IMR-90 (cell line): Measurements from ENCODE around the gene DYSF. TPM values are rescaled to one million over a fixed set of nuclear protein-coding genes. Genes with fewer than 3 reads are reported as not detected.

ENCODE experiments used
- ATAC-seq: fragments of 200-7000 bp; cut with Tn5 transposase; 2 replicates; pipeline ENCODE4 v1.9.1; 2020; ENCODE audit warnings: low read depth, mild to moderate bottlenecking, moderate library complexity
- BruUV-seq: library from RNA; stranded (reverse); fragments of 400-500 nt; replicated peaks from 2 replicates; lab custom pipeline; 2021; lab: Mats Ljungman, UMichigan
- CTCF ChIA-PET: fragments of 300-600 bp; formaldehyde crosslinking; extraction: SDS; loops from one replicate; lab custom pipeline; 2021; ENCODE audit warnings: antibody characterized with exemption; lab: Yijun Ruan, JAX
- POLR2A ChIA-PET: fragments of 300-600 bp; sonication (Branson Sonifier 250); formaldehyde crosslinking; loops from one replicate; lab custom pipeline; 2022; ENCODE audit warnings: antibody characterized with exemption; ENCODE audit not compliant: unreplicated experiment; lab: Charles Lee
- DNase-seq: peaks from one replicate; pipeline ENCODE4 v3.0.0; 2013
- H2AFZ ChIP-seq: replicated peaks from 2 replicates; pipeline ENCODE3; 2013; ENCODE audit warnings: low read length, mild to moderate bottlenecking; ENCODE audit not compliant: poor library complexity
- H2AK5ac ChIP-seq: 2 replicates; pipeline ENCODE4 v1.6.1; 2013; ENCODE audit warnings: low read depth, low read length, inconsistent platforms
- H2AK9ac ChIP-seq: replicated peaks from 2 replicates; pipeline ENCODE3; 2013; ENCODE audit warnings: mild to moderate bottlenecking, low read depth, low read length, moderate library complexity; ENCODE audit not compliant: poor library complexity
- H2BK120ac ChIP-seq: 2 replicates; pipeline ENCODE4 v1.6.1; 2013; ENCODE audit warnings: low read depth, low read length, inconsistent platforms
- H2BK15ac ChIP-seq: 3 replicates; pipeline ENCODE4 v1.6.1; 2013; ENCODE audit warnings: low read depth, low read length, inconsistent platforms
- H2BK20ac ChIP-seq: 2 replicates; pipeline ENCODE4 v1.6.1; 2013; ENCODE audit warnings: low read depth, mild to moderate bottlenecking, inconsistent platforms, low read length, moderate library complexity
- H2BK5ac ChIP-seq: 2 replicates; pipeline ENCODE4 v1.6.1; 2013; ENCODE audit warnings: mild to moderate bottlenecking, low read depth, low read length, inconsistent platforms; ENCODE audit not compliant: poor library complexity, severe bottlenecking
- H3K14ac ChIP-seq: replicated peaks from 2 replicates; pipeline ENCODE4 v1.6.1; 2013; ENCODE audit warnings: low read depth, low read length, inconsistent platforms
- H3K18ac ChIP-seq: 2 replicates; pipeline ENCODE4 v1.6.1; 2013; ENCODE audit warnings: low read depth, low read length, control low read depth
- H3K23ac ChIP-seq: 2 replicates; pipeline ENCODE4 v1.6.1; 2013; ENCODE audit warnings: low read depth, low read length, inconsistent platforms
- H3K27ac ChIP-seq: 2 replicates; pipeline ENCODE4 v1.5.1; 2013; ENCODE audit warnings: mild to moderate bottlenecking, control low read depth, low read length; ENCODE audit not compliant: insufficient read depth
- H3K27me3 ChIP-seq: 2 replicates; pipeline ENCODE4 v1.6.1; 2013; ENCODE audit warnings: low read length; ENCODE audit not compliant: control insufficient read depth, insufficient read depth
- H3K36me3 ChIP-seq: 2 replicates; pipeline ENCODE4 v1.6.1; 2013; ENCODE audit warnings: low read length, mixed read lengths; ENCODE audit not compliant: control insufficient read depth, insufficient read depth
- H3K4ac ChIP-seq: 2 replicates; pipeline ENCODE4 v1.6.1; 2013; ENCODE audit warnings: low read depth, low read length, inconsistent platforms
- H3K4me1 ChIP-seq: 2 replicates; pipeline ENCODE4 v1.6.1; 2013; ENCODE audit warnings: low read length, mixed read lengths; ENCODE audit not compliant: control insufficient read depth, insufficient read depth
- H3K4me2 ChIP-seq: 2 replicates; pipeline ENCODE4 v1.6.1; 2013; ENCODE audit warnings: low read depth, mild to moderate bottlenecking, control low read depth, low read length, moderate library complexity
- H3K4me3 ChIP-seq: 2 replicates; pipeline ENCODE4 v1.5.1; 2013; ENCODE audit warnings: low read depth, mild to moderate bottlenecking, control low read depth, low read length, moderate library complexity; ENCODE audit not compliant: insufficient read depth
- H3K56ac ChIP-seq: 2 replicates; pipeline ENCODE4 v1.6.1; 2013; ENCODE audit warnings: low read length, inconsistent platforms; ENCODE audit not compliant: insufficient read depth; ENCODE audit errors: extremely low read depth
- H3K79me1 ChIP-seq, 2 experiments: 2 replicates each; pipeline ENCODE4 v1.6.1; 2013; ENCODE audit warnings: low read length in 2 of 2, inconsistent platforms in 1 of 2, low read depth in 1 of 2
- H3K9ac ChIP-seq: 2 replicates; pipeline ENCODE4 v1.6.1; 2013; ENCODE audit warnings: low read depth, low read length, control low read depth
- H3K9me1 ChIP-seq: 2 replicates; pipeline ENCODE4 v1.6.1; 2013; ENCODE audit warnings: low read length, inconsistent platforms; ENCODE audit not compliant: insufficient read depth
- H3K9me3 ChIP-seq: 2 replicates; pipeline ENCODE4 v1.6.1; 2013; ENCODE audit warnings: low read length; ENCODE audit not compliant: control insufficient read depth, insufficient read depth
- H4K20me1 ChIP-seq: 2 replicates; pipeline ENCODE4 v1.6.1; 2013; ENCODE audit warnings: low read length, inconsistent platforms; ENCODE audit not compliant: insufficient read depth
- H4K5ac ChIP-seq: 2 replicates; pipeline ENCODE4 v1.6.1; 2013; ENCODE audit warnings: mild to moderate bottlenecking, low read depth, low read length, control low read depth
- H4K8ac ChIP-seq, 2 experiments: 2 replicates each; pipeline ENCODE4 v1.6.1; 2013; ENCODE audit warnings: low read depth in 2 of 2, low read length in 2 of 2, control low read depth in 1 of 2, inconsistent platforms in 1 of 2
- H4K91ac ChIP-seq: 2 replicates; pipeline ENCODE4 v1.6.1; 2013; ENCODE audit warnings: low read depth, low read length, inconsistent platforms; ENCODE audit not compliant: insufficient read depth
- BHLHE40 ChIP-seq: fragments of 150-350 bp; IDR thresholded peaks from 2 replicates; pipeline ENCODE4 v1.6.1; 2016; ENCODE audit warnings: mild to moderate bottlenecking, low read depth, low read length
- CEBPB ChIP-seq: IDR thresholded peaks from 2 replicates; pipeline ENCODE4 v1.6.1; 2012; ENCODE audit warnings: low read depth, low read length, improper control_type of control experiment
- CHD1 ChIP-seq: IDR thresholded peaks from 2 replicates; pipeline ENCODE4 v1.6.1; 2012; ENCODE audit warnings: low read depth, low read length, improper control_type of control experiment
- CTCF ChIP-seq: conservative IDR thresholded peaks from 2 replicates; pipeline ENCODE4 v1.5.1; 2012; ENCODE audit warnings: mild to moderate bottlenecking, low read depth, low read length, improper control_type of control experiment
- FOS ChIP-seq: fragments of 150-350 bp; IDR thresholded peaks from 2 replicates; pipeline ENCODE4 v1.6.1; 2016; ENCODE audit warnings: low read depth, low read length
- MAFK ChIP-seq: IDR thresholded peaks from 2 replicates; pipeline ENCODE4 v1.6.1; 2012; ENCODE audit warnings: low read depth, low read length, improper control_type of control experiment
- MAZ ChIP-seq: IDR thresholded peaks from 2 replicates; pipeline ENCODE4 v1.6.1; 2012; ENCODE audit warnings: low read depth, mild to moderate bottlenecking, low read length, improper control_type of control experiment, moderate library complexity, borderline replicate concordance
- MXI1 ChIP-seq: IDR thresholded peaks from 2 replicates; pipeline ENCODE4 v1.6.1; 2012; ENCODE audit warnings: low read depth, mild to moderate bottlenecking, low read length, moderate library complexity, borderline replicate concordance
- NFE2L2 ChIP-seq: fragments of 150-350 bp; IDR thresholded peaks from 2 replicates; pipeline ENCODE4 v1.6.1; 2016; ENCODE audit warnings: low read depth, mild to moderate bottlenecking, low read length
- POLR2A ChIP-seq: IDR thresholded peaks from 2 replicates; pipeline ENCODE4 v1.6.1; 2012; ENCODE audit warnings: mild to moderate bottlenecking, low read depth, low read length
- RAD21 ChIP-seq: IDR thresholded peaks from 2 replicates; pipeline ENCODE4 v1.6.1; 2012; ENCODE audit warnings: low read length, improper control_type of control experiment
- RCOR1 ChIP-seq: IDR thresholded peaks from 2 replicates; pipeline ENCODE4 v1.6.1; 2012; ENCODE audit warnings: mild to moderate bottlenecking, low read length, improper control_type of control experiment; ENCODE audit not compliant: insufficient replicate concordance
- RFX5 ChIP-seq: IDR thresholded peaks from 2 replicates; pipeline ENCODE4 v1.8.0; 2012; ENCODE audit warnings: low read depth, mild to moderate bottlenecking, low read length, moderate library complexity
- SMC3 ChIP-seq: fragments of 150-350 bp; IDR thresholded peaks from 2 replicates; pipeline ENCODE4 v1.6.1; 2016; ENCODE audit warnings: low read depth, mild to moderate bottlenecking, antibody characterized with exemption, low read length, moderate library complexity
- WGBS, 2 experiments: methylation state at CpG; one replicate each; pipeline versions ENCODE4 v1.1.5 to v1.1.7; 2013; ENCODE audit warnings: missing lambda C conversion rate in 2 of 2; ENCODE audit not compliant: insufficient read length in 1 of 2; ENCODE audit errors: extremely low coverage in 2 of 2; 5-methylcytosine and 5-hydroxymethylcytosine counted together
- dilution Hi-C: fragments of 300-500 bp; cut with HindIII; formaldehyde crosslinking; loops from one replicate; pipeline ENCODE4 v1.14.3; 2018; ENCODE audit warnings: low sequenced_read_pairs; ENCODE audit not compliant: unreplicated experiment
- in situ Hi-C: fragments of 300-500 bp; cut with MboI; formaldehyde crosslinking; loops from 3 replicates; pipeline ENCODE4 v1.14.3; 2019; ENCODE audit warnings: low sequenced_read_pairs, inconsistent platforms, mixed read lengths
- intact Hi-C: fragments of 100-400 bp; cut with micrococcal nuclease; formaldehyde crosslinking; loops from 2 replicates; pipeline ENCODE4 v1.10.0; 2022
- polyA plus RNA-seq, 3 experiments: library from polyadenylated mRNA; depleted of rRNA; stranded (reverse); fragments of >200 nt; gene quantifications; 2 replicates each; pipeline ENCODE4 v1.2.3, GENCODE V29; 2012; ENCODE audit warnings: low replicate concordance in 1 of 3
- total RNA-seq: library from RNA; depleted of rRNA; stranded (reverse); fragments of >200 nt; gene quantifications from 2 replicates; pipeline ENCODE4 v1.2.3, GENCODE V29; 2012
- TF ChIP-seq, protein P1 (sequence below): fragments of 150-350 bp; IDR thresholded peaks from 2 replicates; pipeline ENCODE4 v1.6.1; 2017; ENCODE audit warnings: mild to moderate bottlenecking, antibody characterized with exemption, low read length, low read depth
- TF ChIP-seq, protein P2 (sequence below): fragments of 150-350 bp; IDR thresholded peaks from 2 replicates; pipeline ENCODE4 v1.6.1; 2016; ENCODE audit warnings: low read depth, mild to moderate bottlenecking, low read length, moderate library complexity, borderline replicate concordance

DYSF gene
- total and polyA plus RNA-seq, 2 of the 4 experiments (the other 2 are of a cell fraction) = 0.09 to 0.18 TPM

DNA sequence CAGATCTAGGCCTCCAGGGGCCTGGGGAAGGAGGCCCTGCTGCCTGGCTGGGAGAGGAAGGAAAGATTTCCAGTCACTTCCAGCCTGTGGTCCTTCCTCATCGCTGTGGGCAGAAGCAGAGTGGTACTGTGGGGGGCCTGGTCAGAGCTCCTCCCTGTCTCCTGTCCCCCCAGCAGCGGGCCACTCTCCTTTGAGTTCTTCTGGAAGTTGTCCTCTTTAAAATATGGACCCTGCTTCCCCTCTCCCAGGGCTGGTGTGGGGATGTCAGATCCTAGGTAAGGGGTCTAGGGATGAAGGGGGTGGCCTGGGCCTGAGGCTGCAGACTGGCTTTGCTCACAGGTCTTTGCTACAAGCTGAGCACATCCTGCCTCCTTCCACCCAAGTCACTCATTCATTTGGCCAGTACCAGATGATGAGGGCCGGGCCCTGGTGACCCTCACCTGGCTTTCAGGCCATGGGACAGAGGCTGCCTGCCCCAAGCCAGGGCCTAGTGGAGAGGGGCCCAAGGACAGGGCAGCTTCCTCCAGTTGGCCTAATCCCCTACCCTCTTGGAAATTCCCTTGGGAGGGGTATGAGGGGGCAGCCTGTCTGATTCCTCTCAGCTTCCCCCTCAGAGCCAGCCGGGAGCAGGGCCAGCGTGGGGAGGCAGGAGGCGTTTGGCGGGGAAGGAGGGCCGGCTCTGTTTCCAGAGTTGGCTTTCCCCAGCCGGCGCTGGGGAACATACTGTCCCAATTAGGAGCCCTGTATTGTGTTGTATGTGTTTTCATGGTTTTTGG is 231.9 kb downstream of the DYSF start:
- Histone ChIP-seq H3K18ac (no peak overlapping the region), H4K5ac (no peak overlapping the region), H4K8ac (no peak overlapping the region), H4K91ac (no peak overlapping the region), H3K27ac (no peak overlapping the region), H2AFZ (no peak overlapping the region), H4K20me1 (no peaks in the 10 kb centered on the region), H3K4me2 (no peak overlapping the region), H3K27me3 (peaks cover 22% of the 10 kb centered on the region), H3K23ac (no peak overlapping the region), H3K4ac (no peak overlapping the region), H3K56ac (no peak overlapping the region), H2AK5ac (no peak overlapping the region), H3K14ac (no peak overlapping the region), H3K9me1 (no peaks in the 10 kb centered on the region), H2BK5ac (no peak overlapping the region), H2BK20ac (no peak overlapping the region), H3K4me1 (no peaks in the 10 kb centered on the region), H2AK9ac (no peak overlapping the region), H3K4me3 (no peak overlapping the region), H2BK15ac (no peak overlapping the region), H3K36me3 (no peaks in the 10 kb centered on the region), H3K79me1 (no peaks in the 10 kb centered on the region), H3K9ac (no peak overlapping the region), H3K9me3 (no peaks in the 10 kb centered on the region), H2BK120ac (no peak overlapping the region)
- in situ Hi-C loops (no loop called here), intact Hi-C loops (no loop called here), dilution Hi-C loops (no loop called here)
- DNase-seq = no peak
- CTCF ChIA-PET = no interaction called here
- 60% methylated on average over 3 of the region's 10 CpGs; no CpG with 5 or more reads in 1 of the 2 experiments for WGBS, 2 experiments
- ATAC-seq = no peak
- POLR2A ChIA-PET = no interaction called here
- TF ChIP-seq, protein P1, sequence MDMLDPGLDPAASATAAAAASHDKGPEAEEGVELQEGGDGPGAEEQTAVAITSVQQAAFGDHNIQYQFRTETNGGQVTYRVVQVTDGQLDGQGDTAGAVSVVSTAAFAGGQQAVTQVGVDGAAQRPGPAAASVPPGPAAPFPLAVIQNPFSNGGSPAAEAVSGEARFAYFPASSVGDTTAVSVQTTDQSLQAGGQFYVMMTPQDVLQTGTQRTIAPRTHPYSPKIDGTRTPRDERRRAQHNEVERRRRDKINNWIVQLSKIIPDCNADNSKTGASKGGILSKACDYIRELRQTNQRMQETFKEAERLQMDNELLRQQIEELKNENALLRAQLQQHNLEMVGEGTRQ = no peak
- TF ChIP-seq BHLHE40 = no peak
- no peak for TF ChIP-seq POLR2A
- no peak for TF ChIP-seq MXI1
- TF ChIP-seq CTCF = no peak
- TF ChIP-seq RCOR1 = no peak
- TF ChIP-seq MAZ = no peak
- TF ChIP-seq SMC3 = no peak
- TF ChIP-seq FOS = no peak
- TF ChIP-seq RAD21 = no peak
- TF ChIP-seq CHD1 = no peak
- TF ChIP-seq, protein P2, sequence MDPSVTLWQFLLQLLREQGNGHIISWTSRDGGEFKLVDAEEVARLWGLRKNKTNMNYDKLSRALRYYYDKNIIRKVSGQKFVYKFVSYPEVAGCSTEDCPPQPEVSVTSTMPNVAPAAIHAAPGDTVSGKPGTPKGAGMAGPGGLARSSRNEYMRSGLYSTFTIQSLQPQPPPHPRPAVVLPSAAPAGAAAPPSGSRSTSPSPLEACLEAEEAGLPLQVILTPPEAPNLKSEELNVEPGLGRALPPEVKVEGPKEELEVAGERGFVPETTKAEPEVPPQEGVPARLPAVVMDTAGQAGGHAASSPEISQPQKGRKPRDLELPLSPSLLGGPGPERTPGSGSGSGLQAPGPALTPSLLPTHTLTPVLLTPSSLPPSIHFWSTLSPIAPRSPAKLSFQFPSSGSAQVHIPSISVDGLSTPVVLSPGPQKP = no peak
- TF ChIP-seq RFX5 = no peak
- no peak for TF ChIP-seq NFE2L2
- TF ChIP-seq CEBPB = no peak
- TF ChIP-seq MAFK = no peak
- BruUV-seq = no TSS peak
